GM18519 (cell line): ENCODE measurements around the gene LRRC43.
"Not testable (repeated sequence)": the region's sequence is repeated elsewhere in the genome, so short reads cannot be mapped to it uniquely, and the experiment has no call there.

Source experiments
- ATAC-seq: cut with Tn5 transposase; IDR thresholded peaks from one replicate; pipeline ENCODE4 v1.9.1; 2021; ENCODE audit warnings: mild to moderate bottlenecking, moderate library complexity; ENCODE audit not compliant: unreplicated experiment, low FRiP score

LRRC43 gene

DNA sequence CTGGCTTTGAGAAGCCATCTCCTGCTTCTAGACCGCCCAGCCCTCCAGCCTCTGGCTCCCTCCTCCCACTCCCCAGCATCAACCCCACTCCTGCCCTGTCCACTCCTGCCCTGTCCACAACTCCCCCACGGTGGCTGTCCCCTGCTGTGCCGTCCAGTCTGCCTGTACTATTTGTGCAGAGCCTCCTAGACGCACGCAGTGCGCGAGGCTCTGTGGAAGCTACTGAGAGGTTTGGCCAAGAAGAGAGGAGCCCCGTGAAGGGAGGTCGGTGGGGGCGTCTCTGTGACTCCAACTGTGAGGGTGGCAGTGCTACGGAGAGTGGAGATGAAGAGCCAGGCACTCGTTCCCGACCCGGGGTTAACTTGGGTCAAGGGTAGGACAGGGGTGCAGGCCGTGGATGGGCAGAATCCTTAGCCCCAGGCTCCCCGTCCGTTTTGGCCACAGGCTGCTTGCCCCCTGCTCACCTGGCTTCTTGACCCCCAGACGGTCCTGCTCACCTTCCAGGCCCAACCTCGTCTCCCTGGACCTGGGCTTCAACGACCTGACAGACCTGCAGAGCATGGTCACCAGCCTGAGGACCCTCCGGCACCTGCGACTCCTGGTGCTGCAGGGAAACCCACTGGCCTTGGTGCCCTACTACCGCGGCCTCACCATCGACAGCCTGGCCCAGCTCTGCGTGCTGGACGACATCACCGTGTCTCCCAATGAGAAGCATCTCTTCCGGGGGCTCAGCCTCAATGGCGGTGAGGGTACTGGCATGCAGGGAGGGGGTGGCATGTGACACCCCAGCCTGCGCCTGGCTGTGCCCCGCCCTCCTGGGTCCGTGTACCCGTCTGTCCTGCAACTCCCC, 6.9 kb downstream of the LRRC43 start:
- no peak for ATAC-seq

GRCh38 chr12:122190842-122191668, 8.1 kb downstream of the LRRC43 start:
- ATAC-seq = no peak

DNA sequence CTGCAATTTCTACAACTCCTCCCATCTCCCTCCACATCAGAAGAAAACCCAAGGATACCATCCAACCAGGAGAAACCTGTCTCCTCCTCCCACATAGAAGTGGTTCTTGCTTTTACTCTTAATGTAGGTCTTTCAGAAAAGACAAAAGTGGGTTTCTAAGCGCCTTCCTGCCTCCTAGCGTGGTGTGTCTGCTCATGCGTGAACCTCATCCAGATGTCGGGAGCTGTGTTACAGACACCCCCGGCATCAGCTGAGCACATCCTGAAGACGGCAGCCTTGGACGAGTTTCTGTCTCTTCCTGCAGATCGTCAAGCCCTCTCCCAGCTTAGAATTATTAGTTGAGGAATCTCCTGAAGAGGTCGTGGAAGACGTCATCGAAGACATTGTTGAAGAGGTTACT, 9.5 kb downstream of the LRRC43 start:
- no peak for ATAC-seq

- ATAC-seq = no peak
Observed at GRCh38 chr12:122194804-122195203, 11.9 kb downstream of the LRRC43 start.

- no peak for ATAC-seq
Observed at GRCh38 chr12:122195405-122195804, 12.5 kb downstream of the LRRC43 start.

DNA sequence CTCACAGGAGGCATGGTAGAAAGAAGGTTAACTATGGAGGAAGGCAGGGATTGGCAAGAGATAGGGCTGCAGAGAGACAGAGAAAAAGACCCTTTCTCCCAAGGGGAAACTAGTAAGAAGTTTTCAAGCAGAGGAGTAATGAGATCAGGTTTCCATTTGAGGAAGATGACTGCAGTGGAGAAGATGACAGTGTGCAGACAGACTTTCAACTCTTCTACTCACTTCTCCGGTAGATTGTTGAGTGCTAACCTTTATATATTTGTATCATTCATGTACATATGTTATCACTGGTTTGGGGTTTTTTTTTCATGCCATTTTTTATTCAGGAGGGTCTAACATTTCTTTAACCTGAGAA, 14.7 kb downstream of the LRRC43 start:
- ATAC-seq = no peak

DNA sequence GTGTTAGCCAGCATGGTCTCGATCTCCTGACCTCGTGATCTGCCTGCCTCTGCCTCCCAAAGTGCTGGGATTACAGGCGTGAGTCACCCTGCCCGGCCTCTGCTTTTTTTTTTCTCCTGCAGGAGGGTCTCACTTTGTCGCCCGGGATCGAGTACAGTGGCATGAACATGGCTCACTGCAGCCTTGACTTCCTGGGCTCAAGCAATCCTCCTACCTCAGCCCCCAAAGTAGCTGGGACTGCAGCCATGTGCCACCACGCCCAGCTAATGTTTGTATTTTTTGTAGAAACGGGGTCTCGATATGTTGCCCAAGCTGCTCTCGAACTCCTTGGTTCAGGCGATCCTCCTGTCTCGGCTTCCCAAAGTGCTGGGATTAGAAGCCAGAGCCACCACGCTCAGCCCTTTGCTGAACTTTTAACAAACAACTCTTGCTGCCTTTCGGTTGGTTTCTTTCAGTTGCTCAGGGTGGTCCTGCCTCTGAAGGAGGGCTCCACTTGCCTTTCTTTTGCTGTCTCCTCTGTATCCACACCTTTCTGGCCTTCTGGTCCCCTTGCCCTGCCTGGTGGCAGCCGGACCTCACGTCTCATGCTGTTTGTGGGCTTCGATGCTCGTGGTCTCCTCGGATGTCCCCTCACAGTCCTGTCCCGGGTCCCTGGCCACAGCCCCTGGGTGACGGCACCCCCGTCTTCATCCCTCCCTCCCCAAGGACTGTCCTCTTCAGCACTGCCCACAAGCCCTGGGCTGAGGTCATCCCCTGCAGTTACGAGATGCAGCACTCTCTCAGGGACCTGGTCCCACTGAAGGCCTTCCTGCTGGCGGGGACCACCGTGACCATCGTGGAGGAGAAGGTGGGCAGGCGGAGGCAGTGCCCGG, 16.8 kb downstream of the LRRC43 start:
- no peak for ATAC-seq

DNA sequence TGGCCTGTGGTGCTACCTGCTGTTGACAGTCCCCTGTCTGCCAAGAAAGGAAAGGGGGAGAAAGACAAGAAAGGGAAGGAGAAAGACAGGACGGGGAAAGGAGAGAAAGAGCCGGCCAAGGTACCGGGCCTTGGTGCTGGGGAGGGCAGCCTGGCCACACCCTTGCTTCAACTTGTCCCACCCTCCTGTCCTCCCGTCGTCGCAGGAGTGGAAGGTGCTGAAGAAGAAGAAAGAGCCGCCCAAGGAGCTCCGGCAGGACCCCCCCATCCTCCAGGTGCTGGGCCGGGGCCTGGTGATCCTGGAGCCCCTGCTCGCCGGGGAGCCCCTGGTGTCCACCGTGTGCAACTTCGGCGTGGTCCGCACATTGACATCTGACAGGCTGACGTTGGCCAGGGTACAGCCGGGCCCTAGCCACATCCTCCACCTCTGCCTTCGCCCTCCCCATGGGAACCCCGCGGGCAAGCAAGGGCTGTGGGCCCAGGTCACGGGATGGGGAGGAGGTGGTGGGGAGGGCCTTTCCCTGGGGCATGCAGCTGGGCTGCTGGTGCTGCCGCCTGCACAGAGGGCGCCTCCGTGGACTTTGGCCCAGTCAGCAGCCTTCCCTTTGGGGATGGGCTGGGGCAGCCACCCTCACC, 17.7 kb downstream of the LRRC43 start:
- no peak for ATAC-seq

- ATAC-seq = no peak
Observed at GRCh38 chr12:122201381-122201780, 18.5 kb downstream of the LRRC43 start.

GRCh38 chr12:122202017-122202416, 19.1 kb downstream of the LRRC43 start:
- no peak for ATAC-seq

DNA sequence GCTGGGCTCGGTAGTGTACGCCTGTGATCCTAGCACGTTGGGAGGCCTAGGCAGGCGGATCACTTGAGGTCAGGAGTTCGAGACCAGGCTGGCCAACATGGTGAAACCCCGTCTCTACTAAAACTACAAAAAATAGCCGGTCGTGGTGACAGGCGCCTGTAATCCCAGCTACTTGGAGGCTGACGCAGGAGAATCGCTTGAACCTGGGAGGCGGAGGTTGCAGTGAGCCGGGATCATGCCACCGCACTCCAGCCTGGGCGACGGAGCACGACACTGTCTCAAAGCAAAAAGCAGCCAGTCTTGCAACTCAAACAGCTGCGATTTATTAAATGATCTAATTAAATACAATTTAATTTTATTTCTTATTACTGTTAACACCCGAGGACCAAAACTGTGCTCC, 19.9 kb downstream of the LRRC43 start:
- not testable (repeated sequence) for ATAC-seq

- ATAC-seq = no peak
Observed at GRCh38 chr12:122203301-122204166, 20.6 kb downstream of the LRRC43 start, which contains the start of gene B3GNT4. Gene B3GNT4 (plus strand): TSS chr12:122203709. CDS start chr12:122204619, 910 bp downstream.

- ATAC-seq = no peak
Observed at GRCh38 chr12:122204167-122205052, 21.5 kb downstream of the LRRC43 start.

DNA sequence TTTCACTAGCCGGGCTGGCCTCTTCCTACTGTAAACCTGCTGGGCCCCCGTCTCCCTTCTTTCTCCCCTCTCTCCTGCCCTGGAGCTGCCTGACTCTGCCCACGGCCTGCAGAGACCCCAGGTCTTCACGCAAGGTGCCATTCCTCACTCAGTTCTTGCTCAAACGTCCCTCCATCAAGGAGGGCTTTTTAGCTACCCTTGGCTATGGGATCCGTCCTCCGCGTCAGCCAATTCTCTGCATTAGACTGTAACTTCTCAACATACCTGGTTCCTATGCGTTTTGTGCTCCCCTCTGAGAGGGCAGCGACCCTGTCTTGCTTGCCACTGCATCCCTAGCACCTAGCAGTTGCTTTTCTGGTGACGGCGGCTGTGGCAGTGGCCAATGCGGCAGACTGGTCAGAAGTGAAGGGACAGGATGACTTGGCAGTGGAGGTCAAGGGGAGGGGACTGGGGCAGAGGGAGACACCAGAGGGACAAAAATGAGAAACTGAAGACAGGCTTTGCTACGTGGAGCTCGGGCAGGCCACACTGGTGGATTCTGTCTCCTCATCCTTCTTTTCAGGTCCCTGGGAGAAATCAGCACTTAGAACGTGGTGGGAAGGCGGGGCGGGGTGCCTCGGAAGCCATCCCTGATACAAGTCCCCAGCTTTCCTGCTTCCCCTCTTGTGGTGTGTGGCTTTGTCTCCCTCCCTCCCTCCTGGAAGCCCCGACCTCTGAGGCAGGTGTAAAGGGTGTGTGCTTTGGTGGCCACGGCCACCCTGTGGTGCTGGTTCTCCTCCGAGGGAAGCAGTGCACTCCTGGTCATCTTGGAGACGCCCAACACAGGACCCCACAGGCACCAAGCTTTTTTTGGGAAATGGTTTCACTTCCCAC, 22.4 kb downstream of the LRRC43 start:
- ATAC-seq = no peak

DNA sequence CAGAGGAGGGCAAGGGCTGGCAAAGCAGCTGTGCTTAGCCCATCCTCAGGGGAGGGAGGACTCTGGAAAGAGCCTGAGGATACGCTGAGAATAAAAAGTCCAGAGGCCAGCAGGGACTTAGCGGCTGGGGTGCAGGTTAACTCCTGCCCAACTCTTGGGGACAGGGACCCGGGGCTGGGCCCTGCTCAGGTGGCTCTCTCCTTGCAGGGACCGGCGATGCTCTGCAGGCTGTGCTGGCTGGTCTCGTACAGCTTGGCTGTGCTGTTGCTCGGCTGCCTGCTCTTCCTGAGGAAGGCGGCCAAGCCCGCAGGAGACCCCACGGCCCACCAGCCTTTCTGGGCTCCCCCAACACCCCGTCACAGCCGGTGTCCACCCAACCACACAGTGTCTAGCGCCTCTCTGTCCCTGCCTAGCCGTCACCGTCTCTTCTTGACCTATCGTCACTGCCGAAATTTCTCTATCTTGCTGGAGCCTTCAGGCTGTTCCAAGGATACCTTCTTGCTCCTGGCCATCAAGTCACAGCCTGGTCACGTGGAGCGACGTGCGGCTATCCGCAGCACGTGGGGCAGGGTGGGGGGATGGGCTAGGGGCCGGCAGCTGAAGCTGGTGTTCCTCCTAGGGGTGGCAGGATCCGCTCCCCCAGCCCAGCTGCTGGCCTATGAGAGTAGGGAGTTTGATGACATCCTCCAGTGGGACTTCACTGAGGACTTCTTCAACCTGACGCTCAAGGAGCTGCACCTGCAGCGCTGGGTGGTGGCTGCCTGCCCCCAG, 23.4 kb downstream of the LRRC43 start:
- no peak for ATAC-seq

DNA sequence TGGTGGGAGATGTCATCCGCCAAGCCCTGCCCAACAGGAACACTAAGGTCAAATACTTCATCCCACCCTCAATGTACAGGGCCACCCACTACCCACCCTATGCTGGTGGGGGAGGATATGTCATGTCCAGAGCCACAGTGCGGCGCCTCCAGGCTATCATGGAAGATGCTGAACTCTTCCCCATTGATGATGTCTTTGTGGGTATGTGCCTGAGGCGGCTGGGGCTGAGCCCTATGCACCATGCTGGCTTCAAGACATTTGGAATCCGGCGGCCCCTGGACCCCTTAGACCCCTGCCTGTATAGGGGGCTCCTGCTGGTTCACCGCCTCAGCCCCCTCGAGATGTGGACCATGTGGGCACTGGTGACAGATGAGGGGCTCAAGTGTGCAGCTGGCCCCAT, 24.1 kb downstream of the LRRC43 start:
- ATAC-seq = no peak

GRCh38 chr12:122207391-122207790, 24.5 kb downstream of the LRRC43 start:
- ATAC-seq = no peak
